Calu3 (cell line): ENCODE data around the gene BHLHE40. TPM values are rescaled to one million over a fixed set of nuclear protein-coding genes. Genes with fewer than 3 reads are reported as not detected.

Experiments
- BruUV-seq: library from RNA; stranded (reverse); fragments of 400-500 nt; replicated peaks from 2 replicates; lab custom pipeline; 2021; lab: Mats Ljungman, UMichigan
- CTCF ChIA-PET: fragments of 300-600 bp; sonication (Branson Sonifier 250); formaldehyde crosslinking; loops from one replicate; lab custom pipeline; 2022; ENCODE audit warnings: antibody characterized with exemption; lab: Charles Lee
- DNase-seq: peaks from one replicate; pipeline ENCODE4 v3.0.0; 2022
- H3K27ac Mint-ChIP-seq: one replicate; pipeline ENCODE4 v1.8.0; 2022; ENCODE audit warnings: mixed read lengths; ENCODE audit not compliant: unreplicated experiment
- H3K27me3 Mint-ChIP-seq: one replicate; pipeline ENCODE4 v1.8.0; 2022; ENCODE audit warnings: mixed read lengths; ENCODE audit not compliant: unreplicated experiment
- H3K36me3 Mint-ChIP-seq: one replicate; pipeline ENCODE4 v1.8.0; 2022; ENCODE audit warnings: mild to moderate bottlenecking, moderate library complexity, mixed read lengths; ENCODE audit not compliant: insufficient read depth, unreplicated experiment
- H3K4me1 Mint-ChIP-seq: one replicate; pipeline ENCODE4 v1.8.0; 2022; ENCODE audit warnings: mild to moderate bottlenecking, low read depth, mixed read lengths; ENCODE audit not compliant: unreplicated experiment
- H3K4me3 Mint-ChIP-seq: one replicate; pipeline ENCODE4 v1.8.0; 2022; ENCODE audit warnings: mild to moderate bottlenecking, low read depth, moderate library complexity, mixed read lengths; ENCODE audit not compliant: unreplicated experiment
- H3K9me3 Mint-ChIP-seq: one replicate; pipeline ENCODE4 v1.8.0; 2022; ENCODE audit warnings: low read depth, mixed read lengths; ENCODE audit not compliant: unreplicated experiment
- CTCF ChIP-seq: fragments of 200-600 bp; IDR thresholded peaks from one replicate; pipeline ENCODE4 v1.8.0; 2022; ENCODE audit warnings: antibody characterized with exemption; ENCODE audit not compliant: unreplicated experiment
- intact Hi-C: fragments of 100-400 bp; cut with micrococcal nuclease; formaldehyde crosslinking; loops from one replicate; pipeline ENCODE4 v1.10.0; 2022; ENCODE audit not compliant: unreplicated experiment
- total RNA-seq: library from RNA; stranded (reverse); gene quantifications from 2 replicates; pipeline ENCODE4 v1.2.3, GENCODE V29; 2022

Gene BHLHE40
- total RNA-seq, 1 experiment from 2014 or later: 71.9 TPM

GRCh38 chr3:4987538-4988296 is 8.5 kb downstream of the BHLHE40 start:
- intact Hi-C loops: no loop called here
- Mint-ChIP-seq H3K36me3 (peaks cover 44% of the 10 kb centered on the region), H3K4me3 (no peak overlapping the region), H3K27me3 (no peaks in the 10 kb centered on the region), H3K27ac (peak overlapping the region; percentile 97), H3K9me3 (no peaks in the 10 kb centered on the region), H3K4me1 (peaks cover 40% of the 10 kb centered on the region)
- CTCF ChIA-PET: interaction anchor here (0.6 to 2.8 kb wide), 7 partner anchors 8 to 276 kb away, joined by 3 to 13 read pairs (median 5); no protein-coding TSS in a partner anchor
- no peak for DNase-seq
- no peak for TF ChIP-seq CTCF
- BruUV-seq: no TSS peak

GRCh38 chr3:4988983-4989834 is 10.0 kb downstream of the BHLHE40 start:
- no peak for DNase-seq
- Mint-ChIP-seq H3K4me3 (no peak overlapping the region), H3K27me3 (no peaks in the 10 kb centered on the region), H3K27ac (peak overlapping the region; percentile 30), H3K9me3 (no peaks in the 10 kb centered on the region), H3K4me1 (peaks cover 29% of the 10 kb centered on the region), H3K36me3 (peaks cover 29% of the 10 kb centered on the region)
- no TSS peak for BruUV-seq
- intact Hi-C loops: no loop called here
- CTCF ChIA-PET: no interaction called here
- no peak for TF ChIP-seq CTCF

- H3K27ac Mint-ChIP-seq: peak overlapping the region; percentile 35
- no peak for TF ChIP-seq CTCF
- no peak overlapping the region for H3K4me3 Mint-ChIP-seq
- no TSS peak for BruUV-seq
- CTCF ChIA-PET: no interaction called here
- DNase-seq: no peak
- no peaks in the 10 kb centered on the region for H3K27me3 Mint-ChIP-seq
- no peaks in the 10 kb centered on the region for H3K9me3 Mint-ChIP-seq
- intact Hi-C loops: no loop called here
- H3K4me1 Mint-ChIP-seq: peaks cover 28% of the 10 kb centered on the region
- peaks cover 21% of the 10 kb centered on the region for H3K36me3 Mint-ChIP-seq
Observed at GRCh38 chr3:4990069-4990468, 10.8 kb downstream of the BHLHE40 start.

- intact Hi-C loops: no loop called here
- Mint-ChIP-seq H3K4me1 (peaks cover 26% of the 10 kb centered on the region), H3K27me3 (no peaks in the 10 kb centered on the region), H3K36me3 (peaks cover under 1% of the 10 kb centered on the region), H3K4me3 (no peak overlapping the region), H3K27ac (peak overlapping the region; percentile 58), H3K9me3 (no peaks in the 10 kb centered on the region)
- no TSS peak for BruUV-seq
- CTCF ChIA-PET: interaction anchor here (0.5 kb wide), 1 partner anchor 32 kb away, joined by 6 read pairs; no protein-coding TSS in a partner anchor
- DNase-seq: no peak
- TF ChIP-seq CTCF: no peak
Observed at GRCh38 chr3:4992118-4992517, 12.9 kb downstream of the BHLHE40 start.
